Measurements from ENCODE around the gene CTSO. TPM values are rescaled to one million over a fixed set of nuclear protein-coding genes. Genes with fewer than 3 reads are reported as not detected.

CTSO gene
- total RNA-seq, 1 donor from 2014 or later: 3.7 TPM

- TF ChIP-seq, protein P1, sequence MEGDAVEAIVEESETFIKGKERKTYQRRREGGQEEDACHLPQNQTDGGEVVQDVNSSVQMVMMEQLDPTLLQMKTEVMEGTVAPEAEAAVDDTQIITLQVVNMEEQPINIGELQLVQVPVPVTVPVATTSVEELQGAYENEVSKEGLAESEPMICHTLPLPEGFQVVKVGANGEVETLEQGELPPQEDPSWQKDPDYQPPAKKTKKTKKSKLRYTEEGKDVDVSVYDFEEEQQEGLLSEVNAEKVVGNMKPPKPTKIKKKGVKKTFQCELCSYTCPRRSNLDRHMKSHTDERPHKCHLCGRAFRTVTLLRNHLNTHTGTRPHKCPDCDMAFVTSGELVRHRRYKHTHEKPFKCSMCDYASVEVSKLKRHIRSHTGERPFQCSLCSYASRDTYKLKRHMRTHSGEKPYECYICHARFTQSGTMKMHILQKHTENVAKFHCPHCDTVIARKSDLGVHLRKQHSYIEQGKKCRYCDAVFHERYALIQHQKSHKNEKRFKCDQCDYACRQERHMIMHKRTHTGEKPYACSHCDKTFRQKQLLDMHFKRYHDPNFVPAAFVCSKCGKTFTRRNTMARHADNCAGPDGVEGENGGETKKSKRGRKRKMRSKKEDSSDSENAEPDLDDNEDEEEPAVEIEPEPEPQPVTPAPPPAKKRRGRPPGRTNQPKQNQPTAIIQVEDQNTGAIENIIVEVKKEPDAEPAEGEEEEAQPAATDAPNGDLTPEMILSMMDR (IDR thresholded peaks at IDR 0.05; ENCODE audit: unreplicated experiment): no peak
- Mint-ChIP-seq H3K36me3 (ENCODE audit: insufficient read depth) (no peaks in the 10 kb centered on the region), H3K4me1 (ENCODE audit: low read depth) (peaks cover 18% of the 10 kb centered on the region), H3K27me3 (no peaks in the 10 kb centered on the region), H3K9me3 (ENCODE audit: low read depth) (peaks cover 6% of the 10 kb centered on the region), H3K4me3 (ENCODE audit: low read depth) (no peak overlapping the region), H3K27ac (no peak overlapping the region)
- DNase-seq (ENCODE audit: low spot score, unreplicated experiment): no peak
Observed at GRCh38 chr4:155921597-155921996, 32.1 kb downstream of the CTSO start.

GRCh38 chr4:155914782-155915181 is 38.9 kb downstream of the CTSO start:
- H3K4me3 Mint-ChIP-seq (ENCODE audit: low read depth): no peak overlapping the region
- TF ChIP-seq, protein P1 (IDR thresholded peaks at IDR 0.05; ENCODE audit: unreplicated experiment): no peak
- H3K9me3 Mint-ChIP-seq (ENCODE audit: low read depth): no peaks in the 10 kb centered on the region
- H3K27me3 Mint-ChIP-seq: no peaks in the 10 kb centered on the region
- no peak for DNase-seq (ENCODE audit: low spot score, unreplicated experiment)
- H3K27ac Mint-ChIP-seq: no peak overlapping the region
- no peaks in the 10 kb centered on the region for H3K36me3 Mint-ChIP-seq (ENCODE audit: insufficient read depth)
- no peaks in the 10 kb centered on the region for H3K4me1 Mint-ChIP-seq (ENCODE audit: low read depth)

DNA sequence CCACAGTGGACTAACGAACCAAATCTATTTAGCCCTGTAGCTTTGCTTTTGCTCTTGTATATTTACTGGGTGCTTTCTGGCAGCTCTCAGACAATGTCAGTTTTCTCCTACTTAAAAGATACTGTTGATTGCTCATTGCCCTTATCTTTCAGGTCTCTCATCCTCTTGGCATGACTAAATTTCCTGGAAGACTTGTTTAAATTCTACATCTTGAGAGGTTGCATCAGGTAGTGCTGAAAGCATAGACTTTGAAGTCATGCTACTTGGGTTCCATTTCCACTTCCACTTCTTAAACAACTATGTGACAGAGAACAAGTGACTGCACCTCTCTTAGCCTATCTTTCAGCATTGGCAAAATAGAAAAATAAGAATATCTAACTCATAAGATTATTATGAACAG is 41.8 kb downstream of the CTSO start:
- no peaks in the 10 kb centered on the region for H3K9me3 Mint-ChIP-seq (ENCODE audit: low read depth)
- no peak for DNase-seq (ENCODE audit: low spot score, unreplicated experiment)
- no peak overlapping the region for H3K4me3 Mint-ChIP-seq (ENCODE audit: low read depth)
- TF ChIP-seq, protein P1 (IDR thresholded peaks at IDR 0.05; ENCODE audit: unreplicated experiment): no peak
- no peak overlapping the region for H3K27ac Mint-ChIP-seq
- no peaks in the 10 kb centered on the region for H3K4me1 Mint-ChIP-seq (ENCODE audit: low read depth)
- H3K36me3 Mint-ChIP-seq (ENCODE audit: insufficient read depth): no peaks in the 10 kb centered on the region
- H3K27me3 Mint-ChIP-seq: no peaks in the 10 kb centered on the region

- H3K4me1 Mint-ChIP-seq (ENCODE audit: low read depth): no peaks in the 10 kb centered on the region
- TF ChIP-seq, protein P1 (IDR thresholded peaks at IDR 0.05; ENCODE audit: unreplicated experiment): no peak
- H3K27ac Mint-ChIP-seq: no peak overlapping the region
- no peaks in the 10 kb centered on the region for H3K27me3 Mint-ChIP-seq
- H3K9me3 Mint-ChIP-seq (ENCODE audit: low read depth): no peaks in the 10 kb centered on the region
- no peaks in the 10 kb centered on the region for H3K36me3 Mint-ChIP-seq (ENCODE audit: insufficient read depth)
- H3K4me3 Mint-ChIP-seq (ENCODE audit: low read depth): no peak overlapping the region
- no peak for DNase-seq (ENCODE audit: low spot score, unreplicated experiment)
Observed at GRCh38 chr4:155909615-155910226, 43.9 kb downstream of the CTSO start.

DNA sequence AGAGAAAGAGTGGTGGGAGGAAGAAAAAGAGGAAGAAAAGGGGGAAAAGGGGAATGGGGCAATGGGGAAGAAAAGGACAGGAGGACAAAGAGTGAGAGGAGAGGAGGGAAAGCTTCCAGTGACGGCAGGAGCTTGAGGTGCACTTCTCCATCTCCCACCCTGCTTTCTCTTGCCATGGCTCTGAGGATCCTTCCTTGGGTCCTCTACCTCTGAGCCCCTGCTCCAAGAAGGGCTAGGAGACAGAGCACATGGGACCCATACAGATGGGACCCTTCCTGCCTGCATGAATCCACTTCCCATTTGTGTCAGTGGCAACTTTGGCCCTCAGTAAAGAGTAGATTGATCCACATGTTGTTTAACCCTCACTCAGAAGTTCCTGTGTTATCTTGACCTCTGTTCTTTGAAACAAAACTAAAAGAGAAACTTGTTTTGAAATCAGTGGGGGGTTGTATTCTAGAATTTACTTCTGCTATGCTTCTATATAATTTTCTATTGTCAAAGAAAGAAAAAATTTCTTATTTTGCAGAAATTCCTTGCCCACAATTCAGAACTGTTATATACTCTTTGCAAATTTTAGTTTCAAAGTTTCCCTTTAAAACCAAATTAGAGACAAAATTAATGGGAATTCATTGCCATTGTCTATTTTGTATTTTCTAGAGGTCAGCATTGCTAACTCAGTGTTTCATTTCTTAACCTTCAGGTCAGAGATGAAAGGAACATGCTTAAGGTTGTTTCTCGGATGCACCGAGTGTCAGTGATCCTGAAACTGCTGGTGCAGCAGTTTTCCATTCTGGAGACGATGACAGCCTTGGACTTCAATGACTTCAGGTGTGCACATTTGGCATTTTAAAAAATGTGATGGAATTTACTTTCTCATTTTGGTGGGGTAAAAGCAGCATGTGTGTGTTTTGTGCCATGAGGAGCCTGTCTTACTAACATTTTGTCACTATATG is 45.2 kb downstream of the CTSO start:
- Mint-ChIP-seq H3K36me3 (ENCODE audit: insufficient read depth) (no peaks in the 10 kb centered on the region), H3K27me3 (no peaks in the 10 kb centered on the region), H3K4me1 (ENCODE audit: low read depth) (peaks cover 8% of the 10 kb centered on the region), H3K4me3 (ENCODE audit: low read depth) (no peak overlapping the region), H3K9me3 (ENCODE audit: low read depth) (no peaks in the 10 kb centered on the region), H3K27ac (no peak overlapping the region)
- TF ChIP-seq, protein P1 (IDR thresholded peaks at IDR 0.05; ENCODE audit: unreplicated experiment): no peak
- no peak for DNase-seq (ENCODE audit: low spot score, unreplicated experiment)
